Right forelimb (tissue), 1 donor: ENCODE results near the gene PRAMEF4.
"Not testable (repeated sequence)": the region's sequence is repeated elsewhere in the genome, so short reads cannot be mapped to it uniquely, and the experiment has no call there.

Experiments used
- DNase-seq: peaks from one replicate; pipeline ENCODE4 v3.0.0-alpha.2; 2018

PRAMEF4 gene

DNA sequence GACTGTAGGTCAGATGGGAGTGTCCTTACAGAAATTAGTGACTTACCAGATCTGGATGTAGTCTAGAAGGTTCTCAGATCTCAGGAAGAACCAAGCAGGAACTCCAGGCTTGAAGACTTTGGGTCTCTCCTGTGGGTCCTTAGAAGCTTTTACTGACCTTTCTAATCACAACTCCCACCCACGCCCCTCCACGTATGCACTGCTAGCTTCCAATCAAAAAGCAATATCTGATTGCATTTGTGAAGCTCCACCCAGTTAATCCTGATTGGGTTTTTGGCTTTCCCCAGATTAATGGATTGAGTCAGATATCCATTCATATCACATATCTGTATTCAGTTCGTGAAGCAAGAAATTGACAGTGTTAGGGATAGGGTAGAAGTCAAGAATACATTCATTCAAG lies at the start of gene PRAMEF4:
Gene PRAMEF4, minus strand, starts transcription at position 101 of the 400 bp plus-strand sequence. CDS start 2,807 bp downstream, outside the sequence.
- DNase-seq: not testable (repeated sequence)

DNA sequence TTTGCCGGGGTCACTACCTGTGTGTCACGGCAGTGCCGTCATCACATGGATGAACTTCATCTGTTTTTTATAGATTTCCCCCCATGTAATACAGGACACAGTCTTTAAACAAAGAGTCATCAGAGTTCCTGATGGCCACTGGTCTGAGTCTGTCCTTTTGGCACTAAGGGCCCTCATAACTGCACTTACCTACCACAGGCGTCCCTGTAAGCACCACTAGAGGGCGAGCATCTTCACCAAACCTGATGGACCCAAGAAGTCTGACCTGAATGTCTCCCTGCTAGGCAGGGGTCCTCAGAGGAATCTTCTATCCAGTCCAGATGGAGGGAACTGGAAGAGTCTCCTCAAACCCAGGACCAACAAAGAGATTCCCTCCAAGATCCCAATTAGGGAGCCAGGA lies 38.4 kb upstream of the PRAMEF4 start:
- not testable (repeated sequence) for DNase-seq

GRCh38 chr1:12921749-12922148 lies 35.7 kb upstream of the PRAMEF4 start:
- DNase-seq: not testable (repeated sequence)

GRCh38 chr1:12916310-12916709 lies 30.3 kb upstream of the PRAMEF4 start, which contains the start of gene PRAMEF7:
TSS of gene PRAMEF7 (plus strand) at chr1:12916610. CDS start at chr1:12917693, 1,083 bp downstream.
- not testable (repeated sequence) for DNase-seq

- not testable (repeated sequence) for DNase-seq
Measured at GRCh38 chr1:12903793-12904572, 18.0 kb upstream of the PRAMEF4 start.

DNA sequence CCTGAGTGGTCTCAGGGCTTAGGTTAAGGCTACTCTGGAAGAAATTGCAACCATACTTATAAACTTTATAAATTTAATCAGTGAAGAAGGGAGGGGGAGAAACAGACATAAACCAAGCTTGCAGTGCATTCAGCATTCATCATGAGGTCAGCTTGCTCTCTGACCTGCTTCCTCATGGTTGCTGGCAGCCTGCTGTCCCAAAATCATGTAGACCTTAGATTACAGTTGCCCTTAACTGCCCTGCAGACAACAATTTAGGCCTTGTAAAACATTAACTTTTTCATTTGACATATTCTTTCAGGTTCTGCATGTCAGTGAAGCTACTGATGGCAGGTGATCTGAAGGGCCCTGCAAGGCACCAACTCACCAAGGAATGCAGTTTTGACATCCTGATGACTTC lies 13.2 kb upstream of the PRAMEF4 start:
- DNase-seq: not testable (repeated sequence)

GRCh38 chr1:12898170-12898569 lies 12.2 kb upstream of the PRAMEF4 start, which contains the start of gene PRAMEF10:
TSS of gene PRAMEF10 (minus strand) at chr1:12898270. CDS start at chr1:12895847, 2,423 bp downstream.
- DNase-seq: not testable (repeated sequence)

- not testable (repeated sequence) for DNase-seq
Measured at GRCh38 chr1:12878453-12878852, 7.5 kb downstream of the PRAMEF4 start.

DNA sequence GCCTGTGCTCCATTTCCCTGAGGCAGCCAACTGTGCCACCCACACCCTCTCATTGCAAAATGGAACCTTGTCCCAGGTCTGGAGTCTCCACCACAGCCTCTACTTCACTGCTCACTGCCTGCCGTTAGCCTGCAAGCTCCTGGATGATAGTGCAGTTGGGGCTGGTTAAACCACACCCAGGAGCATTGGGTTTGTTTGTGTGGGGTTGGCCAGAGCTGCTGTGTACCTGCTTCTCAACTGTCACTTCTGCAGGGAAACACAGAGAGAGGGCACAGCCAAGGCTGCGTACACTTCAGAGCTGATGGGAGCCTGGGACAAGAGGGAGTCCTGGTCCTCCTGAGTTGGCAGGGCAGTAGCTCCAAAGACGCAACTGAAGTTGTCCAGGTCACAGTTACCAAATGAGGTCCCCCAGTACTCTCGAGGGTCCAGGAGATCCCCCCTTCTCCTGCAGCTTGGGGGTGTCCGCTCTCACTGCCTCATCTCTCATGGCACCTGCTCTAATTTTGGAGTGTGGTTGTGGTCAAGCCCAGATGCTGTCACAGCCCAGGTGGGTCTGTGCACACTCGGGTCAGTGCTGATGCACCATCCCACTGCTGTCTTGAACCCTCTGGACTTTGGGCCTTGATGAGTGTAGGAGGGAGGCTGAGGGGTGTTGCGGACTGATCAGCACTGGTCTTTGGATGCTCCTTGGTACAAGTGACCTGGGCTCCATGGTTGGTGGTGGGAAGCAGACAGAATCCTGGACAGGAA lies 22.7 kb downstream of the PRAMEF4 start:
- DNase-seq: not testable (repeated sequence)

- not testable (repeated sequence) for DNase-seq
Measured at GRCh38 chr1:12856786-12857185, 29.2 kb downstream of the PRAMEF4 start, which contains the start of gene PRAMEF2. TSS of gene PRAMEF2 (plus strand) at chr1:12857086. CDS start at chr1:12859010, 1,924 bp downstream.

GRCh38 chr1:12851779-12852178 lies 34.2 kb downstream of the PRAMEF4 start:
- DNase-seq: no peak

- not testable (repeated sequence) for DNase-seq
Measured at GRCh38 chr1:12848620-12849019, 37.4 kb downstream of the PRAMEF4 start, which contains the start of gene HNRNPCL1. TSS of gene HNRNPCL1 (minus strand) at chr1:12848720. CDS start at chr1:12848289, 431 bp downstream.

- DNase-seq: not testable (repeated sequence)
Measured at GRCh38 chr1:12833251-12833650, 52.8 kb downstream of the PRAMEF4 start.

DNA sequence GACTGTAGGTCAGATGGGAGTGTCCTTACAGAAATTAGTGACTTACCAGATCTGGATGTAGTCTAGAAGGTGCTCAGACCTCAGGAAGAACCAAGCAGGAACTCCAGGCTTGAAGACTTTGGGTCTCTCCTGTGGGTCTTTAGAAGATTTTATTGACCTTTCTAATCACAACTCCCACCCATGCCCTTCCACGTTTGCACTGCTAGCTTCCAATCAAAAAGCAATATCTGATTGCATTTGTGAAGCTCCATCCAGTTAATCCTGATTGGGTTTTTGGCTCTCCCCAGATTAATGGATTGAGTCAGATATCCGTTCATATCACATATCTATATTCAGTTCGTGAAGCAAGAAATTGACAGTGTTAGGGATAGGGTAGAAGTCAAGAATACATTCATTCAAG lies 54.7 kb downstream of the PRAMEF4 start, which contains the start of gene PRAMEF11:
Gene PRAMEF11, minus strand, starts transcription at position 101 of the 400 bp plus-strand sequence. CDS start 2,621 bp downstream, outside the sequence.
- DNase-seq: not testable (repeated sequence)
